K562 (cell line): ENCODE results near the gene ZSCAN26. TPM values are rescaled to one million over a fixed set of nuclear protein-coding genes. Genes with fewer than 3 reads are reported as not detected.

Experiments used
- ATAC-seq: fragments of 200-7000 bp; cut with Tn5 transposase; 3 replicates; pipeline ENCODE4 v1.9.1; 2020; ENCODE audit warnings: moderate library complexity
- BruUV-seq: library from RNA; stranded (reverse); fragments of 400-500 nt; replicated peaks from 2 replicates; lab custom pipeline; 2021; lab: Mats Ljungman, UMichigan
- CTCF ChIA-PET: fragments of 300-600 bp; formaldehyde crosslinking; extraction: SDS; loops from one replicate; lab custom pipeline; 2021; ENCODE audit warnings: low intra/inter-chr PET ratio; lab: Yijun Ruan, JAX
- POLR2A ChIA-PET: fragments of 300-600, 350-650 bp; sonication (Branson Sonifier 250); formaldehyde crosslinking; extraction: SDS; loops from one replicate; lab custom pipeline; 2021; ENCODE audit warnings: antibody characterized with exemption, inconsistent platforms; lab: Yijun Ruan, JAX
- DNase-seq, 4 experiments: peaks; one replicate each; pipeline versions ENCODE4 v3.0.0 to v3.0.0-alpha.2; 2011 to 2018; ENCODE audit warnings: low spot score in 3 of 4, mixed read lengths in 3 of 4; ENCODE audit errors: extremely low read depth in 1 of 4
- FAIRE-seq: peaks from 2 replicates; lab custom pipeline; 2011; peaks lifted over from hg19 to GRCh38; lab: Jason Lieb, UNC
- H2AFZ ChIP-seq: 2 replicates; pipeline ENCODE4 v1.6.0; 2011; ENCODE audit warnings: low read depth, low read length, control low read depth, inconsistent platforms
- H3K27ac ChIP-seq: fragments of 200-600 bp; 3 replicates; pipeline ENCODE4 v1.8.0; 2011; ENCODE audit warnings: low read depth, mild to moderate bottlenecking, control low read depth, inconsistent platforms, low read length, moderate library complexity, mixed read lengths; ENCODE audit errors: extremely low read depth
- H3K27me3 ChIP-seq, 2 experiments: fragments of 300-600 bp in 1 of 2; 2 replicates in 1 of 2; 3 replicates in 1 of 2; pipeline versions ENCODE4 v1.6.0 to v1.8.0; 2011; ENCODE audit warnings: inconsistent platforms in 2 of 2, low read length in 2 of 2, mild to moderate bottlenecking in 1 of 2, mixed read lengths in 1 of 2, moderate library complexity in 1 of 2; ENCODE audit not compliant: control insufficient read depth in 2 of 2, insufficient read depth in 2 of 2
- H3K36me3 ChIP-seq: fragments of 300-600 bp; 3 replicates; pipeline ENCODE4 v1.8.0; 2011; ENCODE audit warnings: mild to moderate bottlenecking, low read length, inconsistent platforms; ENCODE audit not compliant: control insufficient read depth, insufficient read depth
- H3K4me1 ChIP-seq, 2 experiments: fragments of 200-600 bp in 1 of 2; replicated peaks in 1 of 2; 2 replicates in 1 of 2; 3 replicates in 1 of 2; pipeline versions ENCODE4 v1.5.1 to v1.8.0; 2011; ENCODE audit warnings: inconsistent platforms in 2 of 2, low read length in 2 of 2, mild to moderate bottlenecking in 1 of 2, mixed read lengths in 1 of 2, moderate library complexity in 1 of 2; ENCODE audit not compliant: control insufficient read depth in 2 of 2, insufficient read depth in 2 of 2
- H3K4me2 ChIP-seq: 2 replicates; pipeline ENCODE4 v1.6.1; 2011; ENCODE audit warnings: low read length, control low read depth, inconsistent platforms, mixed read lengths; ENCODE audit not compliant: insufficient read depth
- H3K4me3 ChIP-seq: fragments of 200-600 bp; sonication (generic), shearing (Covaris generic); 2 replicates; pipeline ENCODE4 v1.5.1; 2016; ENCODE audit warnings: control low read depth, inconsistent platforms
- H3K79me2 ChIP-seq: fragments of 200-600 bp; 3 replicates; pipeline ENCODE4 v1.8.0; 2011; ENCODE audit warnings: low read length, inconsistent platforms; ENCODE audit not compliant: control insufficient read depth, insufficient read depth
- H3K9ac ChIP-seq, 2 experiments: 2 replicates each; pipeline versions ENCODE4 v1.6.0 to v1.6.1; 2011; ENCODE audit warnings: low read depth in 2 of 2, low read length in 2 of 2, control low read depth in 1 of 2, inconsistent platforms in 1 of 2, mild to moderate bottlenecking in 1 of 2, mixed read lengths in 1 of 2; ENCODE audit not compliant: insufficient read depth in 1 of 2
- H3K9me1 ChIP-seq: one replicate; pipeline ENCODE4 v1.6.0; 2011; ENCODE audit warnings: inconsistent platforms, mild to moderate bottlenecking, low read length, moderate library complexity; ENCODE audit not compliant: control insufficient read depth, insufficient read depth
- H3K9me3 ChIP-seq: replicated peaks from 2 replicates; pipeline ENCODE4 v1.5.1; 2011; ENCODE audit warnings: low read depth, low read length, inconsistent platforms; ENCODE audit not compliant: control insufficient read depth, insufficient read depth
- H4K20me1 ChIP-seq: replicated peaks from 2 replicates; pipeline ENCODE4 v1.6.1; 2011; ENCODE audit warnings: low read length, inconsistent platforms, mixed read lengths; ENCODE audit not compliant: control insufficient read depth, insufficient read depth
- CTCF ChIP-seq, 3 experiments: IDR thresholded peaks in 2 of 3; conservative IDR thresholded peaks in 1 of 3; 2 replicates each; pipeline ENCODE4 v1.5.1; 2011 to 2012; ENCODE audit warnings: low read length in 3 of 3, mild to moderate bottlenecking in 3 of 3, control low read depth in 2 of 3, improper control_type of control experiment in 1 of 3, inconsistent platforms in 1 of 3, low read depth in 1 of 3, mixed read lengths in 1 of 3, moderate library complexity in 1 of 3; ENCODE audit not compliant: insufficient read depth in 2 of 3
- DMBX1 ChIP-seq: fragments of 250-450 bp; sonication (Bioruptor Pico); IDR thresholded peaks from 2 replicates; pipeline ENCODE4 v1.8.0; 2022; ENCODE audit warnings: inconsistent platforms, mild to moderate bottlenecking, moderate library complexity, borderline replicate concordance
- KDM4B ChIP-seq, 2 experiments: fragments of 450-650 bp in 1 of 2; sonication (generic) in 1 of 2; IDR thresholded peaks; 2 replicates each; pipeline ENCODE4 v1.6.1; 2016 to 2017; ENCODE audit warnings: borderline replicate concordance in 2 of 2, antibody characterized with exemption in 1 of 2, low read depth in 1 of 2, mild to moderate bottlenecking in 1 of 2
- KLF6 ChIP-seq: fragments of 250-450 bp; sonication (Bioruptor Pico); IDR thresholded peaks from 2 replicates; pipeline ENCODE4 v1.4.0; 2020; ENCODE audit warnings: mild to moderate bottlenecking, moderate library complexity, borderline replicate concordance
- MEIS2 ChIP-seq: fragments of 450-650 bp; IDR thresholded peaks from 2 replicates; pipeline ENCODE4 v1.6.1; 2014; ENCODE audit warnings: mild to moderate bottlenecking; ENCODE audit not compliant: partially characterized antibody
- SOX6 ChIP-seq: fragments of 450-650 bp; IDR thresholded peaks from 2 replicates; pipeline ENCODE4 v1.6.1; 2014; ENCODE audit warnings: mild to moderate bottlenecking
- TBP ChIP-seq: optimal IDR thresholded peaks from 2 replicates; pipeline ENCODE3; 2011; ENCODE audit warnings: low read depth, low read length, improper control_type of control experiment
- THRAP3 ChIP-seq: fragments of 450-650 bp; IDR thresholded peaks from 2 replicates; pipeline ENCODE4 v1.6.1; 2016; ENCODE audit warnings: mild to moderate bottlenecking, inconsistent platforms, borderline replicate concordance
- ZNF408 ChIP-seq: fragments of 250-450 bp; sonication (Bioruptor Pico); IDR thresholded peaks from 2 replicates; pipeline ENCODE4 v1.4.0; 2020; ENCODE audit warnings: low read depth, mild to moderate bottlenecking, moderate library complexity
- WGBS: fragments of 100-300 bp; shearing (Covaris generic); methylation state at CpG from one replicate; pipeline ENCODE4 v1.1.6; 2016; ENCODE audit warnings: low coverage, mixed read lengths; ENCODE audit not compliant: insufficient coverage; ENCODE audit errors: missing lambda C conversion rate; 5-methylcytosine and 5-hydroxymethylcytosine counted together
- in situ Hi-C: fragments of 300-500 bp; cut with MboI; formaldehyde crosslinking; loops from 4 replicates; pipeline ENCODE4 v1.15.0; 2018; ENCODE audit warnings: inconsistent platforms, mixed read lengths
- intact Hi-C: fragments of 100-400 bp; cut with micrococcal nuclease; formaldehyde crosslinking; loops from 2 replicates; pipeline ENCODE4 v1.14.2; 2022
- polyA plus RNA-seq, 8 experiments: library from polyadenylated mRNA; depleted of rRNA in 4 of 8; stranded (reverse) in 5 of 8; unstranded in 3 of 8; fragments of >200 nt; fragmentation: Nextera tagmentation in 2 of 8; fragmentation: Illumina TruSeq in 1 of 8; extraction: Ambion mirVana in 2 of 8; extraction: Trizol in 1 of 8; gene quantifications; 2 replicates each; pipeline versions ENCODE4 v1.2.1 to v1.2.3, GENCODE V29; 2011 to 2014; ENCODE audit warnings: inconsistent platforms in 1 of 8, missing spikeins in 1 of 8
- total RNA-seq, 7 experiments: library from RNA; depleted of rRNA in 6 of 7; stranded (reverse); fragments of >200 nt in 6 of 7; fragmentation: Illumina TruSeq in 2 of 7; extraction: Trizol in 2 of 7; gene quantifications; 2 replicates each; pipeline versions ENCODE4 v1.2.1 to v1.2.3, GENCODE V29; 2011 to 2021; ENCODE audit warnings: low replicate concordance in 1 of 7
- TF ChIP-seq, protein P1 (sequence below), 2 experiments: fragments of 250-450 bp in 1 of 2; fragments of 450-650 bp in 1 of 2; sonication (Bioruptor Pico) in 1 of 2; IDR thresholded peaks; 2 replicates each; pipeline versions ENCODE4 v1.6.1 to v1.8.0; 2016 to 2021; ENCODE audit warnings: mild to moderate bottlenecking in 2 of 2, moderate library complexity in 2 of 2, missing compliant biosample characterization in 1 of 2, missing genetic modification characterization in 1 of 2
- TF ChIP-seq, protein P2 (sequence below): fragments of 250-450 bp; sonication (Bioruptor Pico); IDR thresholded peaks from 2 replicates; pipeline ENCODE4 v1.8.0; 2022; ENCODE audit warnings: moderate library complexity, mild to moderate bottlenecking, inconsistent platforms

The ZSCAN26 gene
- total and polyA plus RNA-seq, 9 of the 15 experiments (the other 6 are each of a cell fraction or from before 2014, with no cell fraction given) = 5.9 to 14.2 (median 10.5) TPM

DNA sequence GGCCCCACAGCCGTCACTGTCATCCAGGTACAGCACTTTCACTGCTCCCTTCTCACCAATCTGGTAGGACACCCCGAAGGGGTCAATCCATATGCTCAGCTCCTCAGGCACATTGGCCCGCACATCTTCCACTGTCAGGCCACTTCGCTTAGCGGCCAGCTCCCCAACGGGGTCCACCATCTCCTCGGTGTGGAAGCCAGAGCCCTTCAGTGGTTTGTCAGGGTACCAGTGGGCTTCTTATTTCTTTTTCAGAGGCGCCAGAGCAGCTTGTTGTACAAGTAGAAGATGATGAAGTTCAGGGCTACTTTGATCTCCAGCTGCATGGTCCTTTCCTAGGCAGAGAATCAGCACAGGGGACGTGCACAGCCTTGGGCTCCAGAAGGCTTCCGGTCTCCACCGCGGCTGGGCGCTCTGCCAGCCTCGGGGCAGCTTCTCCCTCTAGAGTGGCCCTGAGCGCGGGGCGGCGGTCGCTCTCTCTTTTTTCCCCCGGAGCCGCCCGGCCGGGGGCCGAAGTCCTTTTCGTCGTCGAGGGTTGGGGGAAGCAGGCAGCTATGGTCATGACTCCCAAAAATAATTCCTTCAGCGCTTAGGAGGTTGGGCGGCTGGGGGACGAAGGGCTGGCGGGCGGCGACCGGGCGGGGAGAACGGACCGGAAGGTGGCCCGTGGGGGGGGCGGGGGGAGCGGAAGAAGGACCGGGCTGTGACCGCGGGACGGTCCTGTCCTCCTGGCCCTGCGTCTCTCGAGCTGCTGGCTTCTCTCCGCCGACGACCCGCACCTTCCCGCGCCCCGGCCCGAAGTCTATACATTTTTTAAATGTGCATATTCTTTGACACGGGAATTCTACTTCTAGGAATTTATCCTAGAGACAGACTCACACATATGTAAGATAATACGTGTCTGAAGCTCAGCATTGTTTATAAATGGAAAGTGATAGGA is 48.4 kb upstream of the ZSCAN26 start (continued):
- TF ChIP-seq KDM4B (IDR thresholded peaks at IDR 0.05; ENCODE audit: borderline replicate concordance in 2 of 2, low read depth in 1 of 2) = peak in 1 of 2 experiments; percentile 100; a peak in 2 of 4 replicates
- TF ChIP-seq SOX6 = 0 out of 2 replicates have a peak, but pooled peaks have one; percentile 47
- TF ChIP-seq TBP = peak; percentile 35

GRCh38 chr6:28220257-28221133 is 46.4 kb upstream of the ZSCAN26 start:
- DNase-seq (peak in 2 of 4 experiments; percentile 47 to 78), ATAC-seq (peak; percentile 69), FAIRE-seq (peak; percentile 83)
- CTCF ChIA-PET = interaction anchor here (0.6 kb wide), 1 partner anchor 9 kb away, joined by 4 read pairs; no protein-coding TSS in a partner anchor
- Histone ChIP-seq H3K4me1 (peaks cover 39 to 53% of the 10 kb centered on the region in 2 experiments), H3K27ac (peak overlapping the region; percentile 81), H3K4me2 (peak overlapping the region; percentile 72), H3K9ac (peak overlapping the region in 1 of 2 experiments; percentile 61; a peak in 2 of 4 replicates), H2AFZ (peak overlapping the region; percentile 90), H3K4me3 (no peak overlapping the region), H4K20me1 (no peaks in the 10 kb centered on the region; the same call in 1 of the 2 replicates), H3K36me3 (no peaks in the 10 kb centered on the region), H3K79me2 (peaks cover 29% of the 10 kb centered on the region), H3K9me3 (no peaks in the 10 kb centered on the region), H3K27me3 (no peaks in the 10 kb centered on the region), H3K9me1 (no peaks in the 10 kb centered on the region)
- intact Hi-C loops (loop anchor here (2.0 to 10.0 kb wide), 3 partner anchors 117 to 394 kb away; partner anchors contain the start of gene ZSCAN31), in situ Hi-C loops (no loop called here)
- 2% methylated on average over 6 of the region's 6 CpGs for WGBS
- TSS peak; percentile 80 for BruUV-seq
- POLR2A ChIA-PET = interaction anchor here (0.6 to 4.8 kb wide), 24 partner anchors 9 to 628 kb away, joined by 3 to 38 read pairs (median 4); partner anchors contain the start of genes PGBD1, ZKSCAN4, ZKSCAN8 and ZSCAN31
- TF ChIP-seq, protein P1, sequence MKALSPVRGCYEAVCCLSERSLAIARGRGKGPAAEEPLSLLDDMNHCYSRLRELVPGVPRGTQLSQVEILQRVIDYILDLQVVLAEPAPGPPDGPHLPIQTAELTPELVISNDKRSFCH (CRISPR knock-in tag; IDR thresholded peaks at IDR 0.05) = no peak
- TF ChIP-seq, protein P1 (tag; IDR thresholded peaks at IDR 0.05) = no peak; the same call in 1 of the 2 replicates
- TF ChIP-seq KLF6 (CRISPR knock-in tag) (0 out of 2 replicates have a peak, but pooled peaks have one; percentile 28), CTCF (IDR thresholded peaks at IDR 0.05 in 2 of 3, conservative IDR thresholded peaks at IDR 0.05 in 1 of 3; ENCODE audit: insufficient read depth in 2 of 3, low read depth in 1 of 3, low read length in 3 of 3) (0 out of 6 replicates have a peak, but pooled peaks of 1 of the 3 experiments have one; percentile 5), MEIS2 (no peak), ZNF408 (CRISPR knock-in tag) (no peak), THRAP3 (0 out of 2 replicates have a peak, but pooled peaks have one; percentile 14), DMBX1 (0 out of 2 replicates have a peak, but pooled peaks have one; percentile 54)
- TF ChIP-seq, protein P2, sequence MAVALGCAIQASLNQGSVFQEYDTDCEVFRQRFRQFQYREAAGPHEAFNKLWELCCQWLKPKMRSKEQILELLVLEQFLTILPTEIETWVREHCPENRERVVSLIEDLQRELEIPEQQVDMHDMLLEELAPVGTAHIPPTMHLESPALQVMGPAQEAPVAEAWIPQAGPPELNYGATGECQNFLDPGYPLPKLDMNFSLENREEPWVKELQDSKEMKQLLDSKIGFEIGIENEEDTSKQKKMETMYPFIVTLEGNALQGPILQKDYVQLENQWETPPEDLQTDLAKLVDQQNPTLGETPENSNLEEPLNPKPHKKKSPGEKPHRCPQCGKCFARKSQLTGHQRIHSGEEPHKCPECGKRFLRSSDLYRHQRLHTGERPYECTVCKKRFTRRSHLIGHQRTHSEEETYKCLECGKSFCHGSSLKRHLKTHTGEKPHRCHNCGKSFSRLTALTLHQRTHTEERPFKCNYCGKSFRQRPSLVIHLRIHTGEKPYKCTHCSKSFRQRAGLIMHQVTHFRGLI (CRISPR knock-in tag) = no peak
